Esophagus muscularis mucosa (tissue), 4 donors: Measurements from ENCODE around the gene LHB. TPM values are rescaled to one million over a fixed set of nuclear protein-coding genes. Genes with fewer than 3 reads are reported as not detected.
"Not testable (repeated sequence)": the region's sequence is repeated elsewhere in the genome, so short reads cannot be mapped to it uniquely, and the experiment has no call there.

Experiments
- DNase-seq: peaks from one replicate; pipeline ENCODE4 v3.0.0-alpha.2; 2017; ENCODE audit errors: extremely low spot score
- H3K27ac ChIP-seq, 4 donors: fragments of 200-600 bp; sonication (generic); replicated peaks in 1 of 4; 1 replicate in 3 of 4; 2 replicates in 1 of 4; pipeline ENCODE4 v1.5.1; 2016 to 2019; ENCODE audit warnings: mild to moderate bottlenecking in 1 of 4
- H3K27me3 ChIP-seq, 4 donors: fragments of 200-600 bp; sonication (generic); one replicate each; pipeline versions ENCODE4 v1.5.1 to v1.6.0; 2016 to 2019
- H3K36me3 ChIP-seq, 4 donors: fragments of 200-600 bp; sonication (generic); one replicate each; pipeline ENCODE4 v1.5.1; 2016 to 2019
- H3K4me1 ChIP-seq, 4 donors: fragments of 200-600 bp; sonication (generic); one replicate each; pipeline ENCODE4 v1.5.1; 2016 to 2019
- H3K4me3 ChIP-seq, 4 donors: fragments of 200-600 bp; sonication (generic); 1 replicate in 2 of 4; 2 replicates in 2 of 4; pipeline ENCODE4 v1.5.1; 2016 to 2019; ENCODE audit warnings: mild to moderate bottlenecking in 4 of 4, moderate library complexity in 1 of 4
- H3K9me3 ChIP-seq, 4 donors: fragments of 200-600 bp; sonication (generic); 1 replicate in 3 of 4; 2 replicates in 1 of 4; pipeline ENCODE4 v1.5.1; 2016 to 2019
- CTCF ChIP-seq, 3 experiments: fragments of 200-600 bp in 2 of 3; fragments of 450-650 bp in 1 of 3; sonication (generic) in 2 of 3; IDR thresholded peaks; one replicate each; pipeline ENCODE4 v1.5.1; 2017 to 2019; ENCODE audit warnings: antibody characterized with exemption in 3 of 3, mild to moderate bottlenecking in 2 of 3, moderate library complexity in 1 of 3
- WGBS: methylation state at CpG from one replicate; pipeline ENCODE4 v1.1.5; 2018; 5-methylcytosine and 5-hydroxymethylcytosine counted together
- intact Hi-C: fragments of 100-400 bp; cut with DNase I; formaldehyde crosslinking; loops from one replicate; pipeline ENCODE4 v1.15.1; 2023
- total RNA-seq, 4 donors: library from RNA; depleted of rRNA; stranded (reverse); fragments of >200 nt; gene quantifications; one replicate each; pipeline versions ENCODE4 v1.1.0 to v1.2.1, GENCODE V29; 2016

Gene LHB
- total RNA-seq, 4 donors from 2014 or later, result not detected

- H3K4me3 ChIP-seq, H3K4me1 ChIP-seq, H3K27me3 ChIP-seq, H3K9me3 ChIP-seq, intact Hi-C loops, DNase-seq, H3K27ac ChIP-seq, H3K36me3 ChIP-seq: not testable (repeated sequence)
- WGBS, result 97% methylated on average over 6 of the region's 8 CpGs
These were observed 21.2 kb upstream of the LHB start for GRCh38 chr19:49038111-49038510.

- 58% methylated on average over 16 of the region's 18 CpGs for WGBS
- intact Hi-C loops, result not testable (repeated sequence)
These were observed 19.9 kb upstream of the LHB start, which contains the start of gene CGB1 for GRCh38 chr19:49036815-49037214. Gene CGB1 (minus strand): TSS chr19:49036895. CDS start chr19:49036711, 184 bp downstream.

GRCh38 chr19:49031642-49032301 is 14.9 kb upstream of the LHB start, which contains the start of gene CGB2:
Gene CGB2 (plus strand): TSS chr19:49031890. CDS start chr19:49032096, 206 bp downstream.
- H3K27ac ChIP-seq, H3K4me1 ChIP-seq, H3K27me3 ChIP-seq, H3K4me3 ChIP-seq, H3K36me3 ChIP-seq, DNase-seq, H3K9me3 ChIP-seq, intact Hi-C loops: not testable (repeated sequence)
- TF ChIP-seq CTCF (IDR thresholded peaks at IDR 0.05), result peak in 1 of 3 experiments; percentile 17
- WGBS, result 17% methylated on average over 24 of the region's 28 CpGs

More at GRCh38 chr19:49036815-49037214, 19.9 kb upstream of the LHB start, which contains the start of gene CGB1:
- not testable (repeated sequence) for DNase-seq, H3K4me3 ChIP-seq, H3K27ac ChIP-seq, H3K4me1 ChIP-seq, H3K27me3 ChIP-seq, H3K9me3 ChIP-seq, H3K36me3 ChIP-seq
- peak in 1 of 3 experiments; percentile 10 for TF ChIP-seq CTCF (IDR thresholded peaks at IDR 0.05)

- H3K27ac ChIP-seq, H3K27me3 ChIP-seq, intact Hi-C loops, H3K4me1 ChIP-seq, DNase-seq, H3K9me3 ChIP-seq, H3K36me3 ChIP-seq, H3K4me3 ChIP-seq: not testable (repeated sequence)
- 80% methylated on average over 2 of the region's 8 CpGs for WGBS
These were observed 13.4 kb upstream of the LHB start for GRCh38 chr19:49030323-49030722.

- H3K27ac ChIP-seq, H3K9me3 ChIP-seq, H3K27me3 ChIP-seq, intact Hi-C loops, DNase-seq, H3K4me3 ChIP-seq, H3K4me1 ChIP-seq, H3K36me3 ChIP-seq: not testable (repeated sequence)
- 88% methylated on average over 13 of the region's 14 CpGs for WGBS
These were observed 12.9 kb upstream of the LHB start for GRCh38 chr19:49029749-49030148.

- H3K4me1 ChIP-seq, H3K9me3 ChIP-seq, intact Hi-C loops, DNase-seq, H3K4me3 ChIP-seq, H3K36me3 ChIP-seq, H3K27ac ChIP-seq, H3K27me3 ChIP-seq: not testable (repeated sequence)
- WGBS, result 83% methylated on average over 9 of the region's 9 CpGs
These were observed 11.8 kb upstream of the LHB start for GRCh38 chr19:49028686-49029085.

- H3K27ac ChIP-seq, H3K4me3 ChIP-seq, H3K36me3 ChIP-seq, H3K27me3 ChIP-seq, H3K9me3 ChIP-seq, DNase-seq, H3K4me1 ChIP-seq, intact Hi-C loops: not testable (repeated sequence)
- 81% methylated on average over 23 of the region's 23 CpGs for WGBS
These were observed 8.7 kb upstream of the LHB start for GRCh38 chr19:49025599-49025998.

- not testable (repeated sequence) for DNase-seq
These were observed 8.2 kb upstream of the LHB start for GRCh38 chr19:49025088-49025487.

GRCh38 chr19:49024233-49024632 is 7.3 kb upstream of the LHB start, which contains the start of gene CGB3:
Gene CGB3 (minus strand): TSS chr19:49024333. CDS start chr19:49023971, 362 bp downstream.
- 76% methylated on average over 12 of the region's 15 CpGs for WGBS
- peaks cover 0 to 19% (median 11%) of the 10 kb centered on the region in 4 donors for H3K27me3 ChIP-seq
- H3K9me3 ChIP-seq, H3K36me3 ChIP-seq, H3K27ac ChIP-seq, H3K4me1 ChIP-seq, DNase-seq, intact Hi-C loops, H3K4me3 ChIP-seq: not testable (repeated sequence)

More at GRCh38 chr19:49025088-49025487, 8.2 kb upstream of the LHB start:
- H3K4me3 ChIP-seq, intact Hi-C loops, H3K27ac ChIP-seq, H3K4me1 ChIP-seq, H3K36me3 ChIP-seq, H3K9me3 ChIP-seq: not testable (repeated sequence)
- WGBS, result 92% methylated on average over 2 of the region's 6 CpGs
- H3K27me3 ChIP-seq, result peaks cover 0 to 10% (median 4%) of the 10 kb centered on the region in 4 donors
